OCI-LY3 (cell line): Measurements from ENCODE around the gene SMIM29.
"Not testable (repeated sequence)": the region's sequence is repeated elsewhere in the genome, so short reads cannot be mapped to it uniquely, and the experiment has no call there.

Source experiments
- H2AFZ ChIP-seq: fragments of 200-600, 300-600 bp; shearing (Covaris generic); 2 replicates; pipeline ENCODE4 v1.6.0; 2014; ENCODE audit warnings: antibody characterized with exemption, low read depth, low read length
- H3K27ac ChIP-seq: fragments of 200-600, 300-600 bp; sonication (generic); 2 replicates; pipeline ENCODE4 v1.5.1; 2014; ENCODE audit warnings: mild to moderate bottlenecking, low read length, moderate library complexity, mixed read lengths
- H3K27me3 ChIP-seq: fragments of 200-600, 300-600 bp; sonication (generic); 2 replicates; pipeline ENCODE4 v1.6.1; 2014; ENCODE audit warnings: low read depth, low read length, mixed read lengths
- H3K36me3 ChIP-seq: fragments of 200-600, 300-600 bp; sonication (generic); replicated peaks from 2 replicates; pipeline ENCODE3; 2014; ENCODE audit warnings: low read depth, low read length, mixed read lengths
- H3K4me1 ChIP-seq: fragments of 300-600, 200-600 bp; sonication (generic); 2 replicates; pipeline ENCODE4 v1.6.1; 2014; ENCODE audit warnings: low read length, mixed read lengths
- H3K4me2 ChIP-seq: fragments of 200-600, 300-600 bp; sonication (generic); 2 replicates; pipeline ENCODE4 v1.6.1; 2014; ENCODE audit warnings: low read length, mixed read lengths
- H3K4me3 ChIP-seq: fragments of 300-600, 200-600 bp; sonication (generic); 2 replicates; pipeline ENCODE4 v1.5.1; 2014; ENCODE audit warnings: antibody characterized with exemption, mild to moderate bottlenecking, low read length, moderate library complexity
- H3K79me2 ChIP-seq: fragments of 300-600, 200-600 bp; shearing (Covaris generic); 2 replicates; pipeline ENCODE4 v1.6.1; 2014; ENCODE audit warnings: mild to moderate bottlenecking, low read length, mixed read lengths
- H3K9ac ChIP-seq: fragments of 300-600, 200-600 bp; shearing (Covaris generic); 2 replicates; pipeline ENCODE4 v1.6.0; 2014; ENCODE audit warnings: mild to moderate bottlenecking, low read length, moderate library complexity
- H3K9me3 ChIP-seq: fragments of 200-600, 300-600 bp; shearing (Covaris generic); 2 replicates; pipeline ENCODE4 v1.6.1; 2014; ENCODE audit warnings: low read length, mixed read lengths; ENCODE audit not compliant: insufficient read depth
- H4K20me1 ChIP-seq: fragments of 200-600, 300-600 bp; sonication (generic); 2 replicates; pipeline ENCODE4 v1.6.1; 2016; ENCODE audit warnings: low read length, mixed read lengths; ENCODE audit not compliant: insufficient read depth
- EZH2phosphoT487 ChIP-seq: fragments of 200-600 bp; shearing (Covaris generic); IDR thresholded peaks from 2 replicates; pipeline ENCODE4 v1.6.1; 2018; ENCODE audit warnings: antibody characterized with exemption, mixed run types, low read depth
- TF ChIP-seq, protein P1 (sequence below): fragments of 200-600, 300-600 bp; sonication (generic); IDR thresholded peaks from 2 replicates; pipeline ENCODE4 v1.5.1; 2014; ENCODE audit warnings: antibody characterized with exemption, low read length, low read depth

SMIM29 gene

DNA sequence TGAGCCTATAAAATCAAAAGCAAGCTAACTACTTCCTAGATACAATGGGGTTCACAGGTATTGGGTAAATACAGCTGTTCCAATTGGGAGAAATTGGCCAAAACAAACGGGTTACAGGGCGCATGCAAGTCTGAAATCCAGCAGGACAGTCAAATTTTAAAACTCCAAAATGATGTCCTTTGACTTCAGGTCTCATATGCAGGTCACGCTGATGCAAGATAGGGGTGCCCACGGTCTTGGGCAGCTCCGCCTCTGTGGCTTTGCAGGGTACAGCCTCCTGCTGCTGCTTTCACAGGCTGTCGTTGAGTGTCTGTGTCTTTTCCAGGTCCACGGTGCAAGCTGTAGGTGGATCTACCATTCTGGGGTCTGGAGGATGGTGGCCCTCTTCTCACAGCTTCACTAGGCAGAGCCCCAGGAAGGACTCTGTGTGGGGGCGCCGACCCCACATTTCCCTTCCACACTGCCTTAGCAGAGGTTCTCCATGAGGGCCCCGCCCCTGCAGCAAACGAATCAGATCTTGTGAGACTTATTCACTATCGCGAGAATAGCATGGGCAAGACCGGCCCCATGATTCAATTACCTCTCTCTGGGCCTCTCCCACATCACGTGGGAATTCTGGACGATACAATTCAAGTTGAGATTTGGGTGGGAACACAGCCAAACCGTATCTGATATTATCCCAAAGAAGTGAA lies 11.9 kb upstream of the SMIM29 start:
- H3K4me2 ChIP-seq, result no peak overlapping the region
- H3K9ac ChIP-seq, result no peak overlapping the region
- H3K4me1 ChIP-seq, result no peaks in the 10 kb centered on the region
- no peak overlapping the region for H2AFZ ChIP-seq
- H3K4me3 ChIP-seq, result no peak overlapping the region
- H3K9me3 ChIP-seq, result no peaks in the 10 kb centered on the region
- H3K27ac ChIP-seq, result no peak overlapping the region
- no peaks in the 10 kb centered on the region for H3K79me2 ChIP-seq
- no peaks in the 10 kb centered on the region for H4K20me1 ChIP-seq
- H3K36me3 ChIP-seq, result no peaks in the 10 kb centered on the region
- H3K27me3 ChIP-seq, result no peaks in the 10 kb centered on the region
- TF ChIP-seq, protein P1, sequence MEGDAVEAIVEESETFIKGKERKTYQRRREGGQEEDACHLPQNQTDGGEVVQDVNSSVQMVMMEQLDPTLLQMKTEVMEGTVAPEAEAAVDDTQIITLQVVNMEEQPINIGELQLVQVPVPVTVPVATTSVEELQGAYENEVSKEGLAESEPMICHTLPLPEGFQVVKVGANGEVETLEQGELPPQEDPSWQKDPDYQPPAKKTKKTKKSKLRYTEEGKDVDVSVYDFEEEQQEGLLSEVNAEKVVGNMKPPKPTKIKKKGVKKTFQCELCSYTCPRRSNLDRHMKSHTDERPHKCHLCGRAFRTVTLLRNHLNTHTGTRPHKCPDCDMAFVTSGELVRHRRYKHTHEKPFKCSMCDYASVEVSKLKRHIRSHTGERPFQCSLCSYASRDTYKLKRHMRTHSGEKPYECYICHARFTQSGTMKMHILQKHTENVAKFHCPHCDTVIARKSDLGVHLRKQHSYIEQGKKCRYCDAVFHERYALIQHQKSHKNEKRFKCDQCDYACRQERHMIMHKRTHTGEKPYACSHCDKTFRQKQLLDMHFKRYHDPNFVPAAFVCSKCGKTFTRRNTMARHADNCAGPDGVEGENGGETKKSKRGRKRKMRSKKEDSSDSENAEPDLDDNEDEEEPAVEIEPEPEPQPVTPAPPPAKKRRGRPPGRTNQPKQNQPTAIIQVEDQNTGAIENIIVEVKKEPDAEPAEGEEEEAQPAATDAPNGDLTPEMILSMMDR, result no peak
- no peak for TF ChIP-seq EZH2phosphoT487

DNA sequence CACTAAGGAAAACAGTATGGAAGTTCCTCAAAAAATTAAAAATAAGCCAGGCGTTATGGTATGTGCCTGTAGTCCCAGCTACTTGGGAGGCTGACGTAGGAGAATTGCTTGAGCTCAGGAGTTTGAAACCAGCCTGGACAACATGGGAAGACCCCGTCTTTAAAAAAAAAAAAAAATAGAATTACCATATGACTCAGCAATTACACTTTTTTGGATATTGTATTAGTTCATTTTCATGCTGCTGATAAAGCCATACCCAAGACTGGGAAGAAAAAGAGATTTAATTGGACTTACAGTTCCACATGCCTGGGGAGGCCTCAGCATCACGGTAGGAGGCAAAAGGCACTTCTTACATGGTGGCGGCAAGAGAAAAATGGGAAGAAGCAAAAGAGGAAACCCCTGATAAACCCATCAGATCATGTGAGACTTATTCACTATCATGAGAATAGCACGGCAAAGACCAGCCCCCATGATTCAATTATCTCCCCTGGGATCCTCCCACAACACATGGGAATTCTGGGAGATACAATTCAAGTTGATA lies 10.8 kb upstream of the SMIM29 start:
- H3K79me2 ChIP-seq, result no peaks in the 10 kb centered on the region
- no peaks in the 10 kb centered on the region for H4K20me1 ChIP-seq
- TF ChIP-seq, protein P1, result no peak
- TF ChIP-seq EZH2phosphoT487, result no peak
- H3K4me3 ChIP-seq, result no peak overlapping the region
- no peaks in the 10 kb centered on the region for H3K9me3 ChIP-seq
- H3K9ac ChIP-seq, result no peak overlapping the region
- no peak overlapping the region for H3K27ac ChIP-seq
- H3K27me3 ChIP-seq, result no peaks in the 10 kb centered on the region
- no peak overlapping the region for H3K4me2 ChIP-seq
- no peak overlapping the region for H2AFZ ChIP-seq
- no peaks in the 10 kb centered on the region for H3K36me3 ChIP-seq
- no peaks in the 10 kb centered on the region for H3K4me1 ChIP-seq

DNA sequence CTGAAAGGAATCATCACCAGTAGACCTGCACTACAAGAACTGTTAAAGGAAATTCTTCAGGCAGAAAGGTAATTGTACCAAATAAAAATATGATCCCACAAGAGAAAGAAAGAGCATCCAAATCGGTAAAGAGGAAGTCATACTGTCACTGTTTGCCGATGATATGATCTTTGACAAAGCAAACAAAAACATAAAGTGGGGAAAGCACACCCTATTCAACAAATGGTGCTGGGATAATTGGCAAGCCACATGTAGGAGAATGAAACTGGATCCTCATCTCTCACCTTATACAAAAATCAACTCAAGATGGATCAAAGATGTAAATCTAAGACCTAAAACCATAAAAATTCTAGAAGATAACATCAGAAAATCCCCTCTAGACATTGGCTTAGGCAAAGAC lies 3.6 kb upstream of the SMIM29 start:
- H3K79me2 ChIP-seq, H3K9me3 ChIP-seq, H3K4me3 ChIP-seq, H3K27ac ChIP-seq, H3K9ac ChIP-seq, H4K20me1 ChIP-seq, H2AFZ ChIP-seq, H3K36me3 ChIP-seq, H3K4me2 ChIP-seq, H3K27me3 ChIP-seq: not testable (repeated sequence)
- H3K4me1 ChIP-seq, result peaks cover 13% of the 10 kb centered on the region; the same call in 1 of the 2 replicates

DNA sequence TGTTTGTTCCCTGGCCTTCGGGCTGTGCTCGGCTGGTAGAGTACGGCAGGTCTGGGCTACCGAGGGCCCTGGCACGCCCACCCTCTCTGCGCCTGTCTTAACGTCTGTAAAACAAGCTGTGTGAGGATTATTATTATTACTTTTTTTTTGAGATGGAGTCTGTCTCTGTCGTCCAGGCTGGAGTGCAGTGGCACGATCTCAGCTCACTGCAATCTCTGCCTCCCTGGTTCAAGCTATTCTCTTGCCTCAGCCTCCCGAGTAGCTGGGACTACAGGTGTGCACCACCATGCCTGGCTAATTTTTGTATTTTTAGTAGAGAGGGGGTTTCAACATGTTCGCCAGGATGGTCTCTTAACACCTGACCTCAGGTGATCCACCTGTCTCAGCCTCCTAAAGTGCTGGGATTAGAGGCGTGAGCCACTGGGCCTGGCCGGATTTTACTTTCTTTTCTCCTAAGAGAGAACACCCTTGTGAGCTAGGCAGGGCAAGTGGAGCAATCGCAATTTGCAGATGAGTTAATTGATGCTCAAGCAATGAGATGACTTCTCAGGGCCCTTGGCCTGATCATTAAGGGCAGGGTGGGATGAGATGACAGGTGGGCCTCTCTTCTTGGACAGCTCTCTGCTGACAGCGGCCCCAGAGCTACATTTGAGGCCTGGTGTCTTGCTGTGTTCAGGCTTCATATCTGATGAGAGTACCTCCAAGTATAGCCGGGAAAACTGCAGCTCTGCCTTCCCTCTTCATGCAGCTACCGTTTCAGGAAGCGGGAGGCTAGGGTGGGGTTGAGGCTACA lies 859 bp upstream of the SMIM29 start:
- TF ChIP-seq EZH2phosphoT487, result no peak
- Histone ChIP-seq H3K4me3 (peak overlapping the region; percentile 86), H3K79me2 (peaks cover 9% of the 10 kb centered on the region; the same call in 1 of the 2 replicates), H3K9ac (peak overlapping the region; percentile 70), H3K27me3 (no peaks in the 10 kb centered on the region), H2AFZ (peak overlapping the region; percentile 76; the same call in 1 of the 2 replicates), H3K9me3 (no peaks in the 10 kb centered on the region), H3K36me3 (no peaks in the 10 kb centered on the region), H3K27ac (no peak overlapping the region), H3K4me1 (peaks cover 22% of the 10 kb centered on the region; the same call in 1 of the 2 replicates), H3K4me2 (peak overlapping the region; percentile 69), H4K20me1 (peaks cover 18% of the 10 kb centered on the region; the same call in 1 of the 2 replicates)
